Transverse colon (tissue), 4 donors: Measurements from ENCODE around the gene ADCY5.

Experiments used
- CTCF ChIP-seq, 5 experiments: fragments of 200-600 bp in 3 of 5; fragments of 450-650 bp in 2 of 5; sonication (generic) in 3 of 5; IDR thresholded peaks; 1 replicate in 2 of 5; 2 replicates in 3 of 5; pipeline ENCODE4 v1.5.1; 2016 to 2017; ENCODE audit warnings: antibody characterized with exemption in 5 of 5, inconsistent platforms in 3 of 5, mild to moderate bottlenecking in 2 of 5, moderate library complexity in 1 of 5
- POLR2A ChIP-seq: fragments of 450-650 bp; IDR thresholded peaks from one replicate; pipeline ENCODE4 v1.6.1; 2016; ENCODE audit warnings: antibody characterized with exemption, mild to moderate bottlenecking, moderate library complexity
- POLR2AphosphoS5 ChIP-seq, 3 donors: sonication (generic); formaldehyde crosslinking; IDR thresholded peaks; one replicate each; pipeline ENCODE4 v1.6.1; 2016; ENCODE audit warnings: antibody characterized with exemption in 3 of 3

GRCh38 chr3:123321806-123322205 is 127.1 kb downstream of the ADCY5 start:
- TF ChIP-seq CTCF (IDR thresholded peaks at IDR 0.05) = no peak
- no peak for TF ChIP-seq POLR2AphosphoS5 (IDR thresholded peaks at IDR 0.05)
- no peak for TF ChIP-seq POLR2A
